HG02642 (cell line): Measurements from ENCODE around the gene OAS2.
"Not testable (repeated sequence)": the region's sequence is repeated elsewhere in the genome, so short reads cannot be mapped to it uniquely, and the experiment has no call there.

Source experiments
- ATAC-seq: cut with Tn5 transposase; IDR thresholded peaks from one replicate; pipeline ENCODE4 v1.9.1; 2021; ENCODE audit warnings: mild to moderate bottlenecking; ENCODE audit not compliant: unreplicated experiment, poor library complexity

The OAS2 gene

GRCh38 chr12:112948806-112949205 lies 29.5 kb upstream of the OAS2 start:
- no peak for ATAC-seq

GRCh38 chr12:112950701-112951100 lies 27.6 kb upstream of the OAS2 start:
- ATAC-seq, result no peak

GRCh38 chr12:112957125-112957524 lies 21.2 kb upstream of the OAS2 start:
- ATAC-seq, result not testable (repeated sequence)

GRCh38 chr12:112961074-112961473 lies 17.2 kb upstream of the OAS2 start:
- ATAC-seq, result no peak

GRCh38 chr12:112961536-112961935 lies 16.8 kb upstream of the OAS2 start:
- ATAC-seq, result no peak

- no peak for ATAC-seq
Observed at GRCh38 chr12:112962561-112962960, 15.8 kb upstream of the OAS2 start.

- no peak for ATAC-seq
Observed at GRCh38 chr12:112963227-112963861, 15.0 kb upstream of the OAS2 start.

GRCh38 chr12:112964067-112964670 lies 14.2 kb upstream of the OAS2 start:
- ATAC-seq, result no peak

GRCh38 chr12:112964915-112965314 lies 13.4 kb upstream of the OAS2 start:
- ATAC-seq, result no peak

- ATAC-seq, result no peak
Observed at GRCh38 chr12:112965643-112966042, 12.7 kb upstream of the OAS2 start.

- ATAC-seq, result no peak
Observed at GRCh38 chr12:112967306-112967705, 11.0 kb upstream of the OAS2 start.

- no peak for ATAC-seq
Observed at GRCh38 chr12:112967858-112968257, 10.5 kb upstream of the OAS2 start.

GRCh38 chr12:112969547-112970306 lies 8.6 kb upstream of the OAS2 start:
- no peak for ATAC-seq

GRCh38 chr12:112970391-112970790 lies 7.9 kb upstream of the OAS2 start:
- no peak for ATAC-seq

GRCh38 chr12:112971248-112971647 lies 7.1 kb upstream of the OAS2 start:
- no peak for ATAC-seq

- no peak for ATAC-seq
Observed at GRCh38 chr12:112973011-112973735, 5.1 kb upstream of the OAS2 start.

- no peak for ATAC-seq
Observed at GRCh38 chr12:112973818-112974231, 4.5 kb upstream of the OAS2 start.

- no peak for ATAC-seq
Observed at GRCh38 chr12:112974904-112975303, 3.4 kb upstream of the OAS2 start.

GRCh38 chr12:112977139-112977538 lies 1.2 kb upstream of the OAS2 start:
- ATAC-seq, result no peak

- ATAC-seq, result no peak
Observed at GRCh38 chr12:112977641-112978040, 678 bp upstream of the OAS2 start.
